Measurements from ENCODE around the gene PLXNB1. TPM values are rescaled to one million over a fixed set of nuclear protein-coding genes. Genes with fewer than 3 reads are reported as not detected.
A peak's percentile ranks its signal among the peaks of the same experiment; 100 is the strongest.

PLXNB1 gene
- total RNA-seq, 2 donors from 2014 or later = 175 to 216 TPM

- Histone ChIP-seq H3K4me3 (ENCODE audit: low read length) (no peak overlapping the region), H3K9ac (ENCODE audit: extremely low read depth, low read length, poor library complexity, severe bottlenecking) (no peak overlapping the region), H3K9me3 (ENCODE audit: control insufficient read depth, low read length) (no peaks in the 10 kb centered on the region), H3K4me1 (ENCODE audit: control insufficient read depth, insufficient read depth, low read length) (peaks cover 12% of the 10 kb centered on the region), H3K36me3 (ENCODE audit: control insufficient read depth, insufficient read depth, low read length) (peaks cover 8% of the 10 kb centered on the region), H3K27ac (ENCODE audit: low read depth, low read length) (peak overlapping the region; percentile 21), H3K27me3 (ENCODE audit: control insufficient read depth, insufficient read depth, low read length, poor library complexity, severe bottlenecking) (no peaks in the 10 kb centered on the region)
- Mint-ChIP-seq H3K36me3 (ENCODE audit: low read depth) (peaks cover 16% of the 10 kb centered on the region), H3K9me3 (no peaks in the 10 kb centered on the region), H3K4me1 (peaks cover 32% of the 10 kb centered on the region), H3K27me3 (ENCODE audit: insufficient read depth) (no peaks in the 10 kb centered on the region), H3K4me3 (no peak overlapping the region), H3K27ac (peak overlapping the region; percentile 73)
- WGBS, 2 experiments (ENCODE audit: insufficient coverage in 1 of 2, insufficient read length in 1 of 2) = 80 to 84% methylated on average over 8 to 13 of the region's 13 CpGs
- no peak for DNase-seq
- TF ChIP-seq, protein P1, sequence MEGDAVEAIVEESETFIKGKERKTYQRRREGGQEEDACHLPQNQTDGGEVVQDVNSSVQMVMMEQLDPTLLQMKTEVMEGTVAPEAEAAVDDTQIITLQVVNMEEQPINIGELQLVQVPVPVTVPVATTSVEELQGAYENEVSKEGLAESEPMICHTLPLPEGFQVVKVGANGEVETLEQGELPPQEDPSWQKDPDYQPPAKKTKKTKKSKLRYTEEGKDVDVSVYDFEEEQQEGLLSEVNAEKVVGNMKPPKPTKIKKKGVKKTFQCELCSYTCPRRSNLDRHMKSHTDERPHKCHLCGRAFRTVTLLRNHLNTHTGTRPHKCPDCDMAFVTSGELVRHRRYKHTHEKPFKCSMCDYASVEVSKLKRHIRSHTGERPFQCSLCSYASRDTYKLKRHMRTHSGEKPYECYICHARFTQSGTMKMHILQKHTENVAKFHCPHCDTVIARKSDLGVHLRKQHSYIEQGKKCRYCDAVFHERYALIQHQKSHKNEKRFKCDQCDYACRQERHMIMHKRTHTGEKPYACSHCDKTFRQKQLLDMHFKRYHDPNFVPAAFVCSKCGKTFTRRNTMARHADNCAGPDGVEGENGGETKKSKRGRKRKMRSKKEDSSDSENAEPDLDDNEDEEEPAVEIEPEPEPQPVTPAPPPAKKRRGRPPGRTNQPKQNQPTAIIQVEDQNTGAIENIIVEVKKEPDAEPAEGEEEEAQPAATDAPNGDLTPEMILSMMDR (conservative IDR thresholded peaks at IDR 0.05) = no peak
Measured at GRCh38 chr3:48425281-48425812, 4.5 kb downstream of the PLXNB1 start.

GRCh38 chr3:48423883-48424695 is 5.8 kb downstream of the PLXNB1 start:
- H3K4me3 ChIP-seq (ENCODE audit: low read length) = no peak overlapping the region
- Mint-ChIP-seq H3K4me3 (no peak overlapping the region), H3K27ac (peak overlapping the region; percentile 73), H3K4me1 (peaks cover 31% of the 10 kb centered on the region), H3K9me3 (no peaks in the 10 kb centered on the region), H3K27me3 (ENCODE audit: insufficient read depth) (no peaks in the 10 kb centered on the region), H3K36me3 (ENCODE audit: low read depth) (peaks cover 22% of the 10 kb centered on the region)
- H3K27ac ChIP-seq (ENCODE audit: low read depth, low read length) = no peak overlapping the region
- DNase-seq = no peak
- peaks cover 8% of the 10 kb centered on the region for H3K36me3 ChIP-seq (ENCODE audit: control insufficient read depth, insufficient read depth, low read length)
- 92 to 95% methylated on average over 11 to 27 of the region's 27 CpGs for WGBS, 2 experiments (ENCODE audit: insufficient coverage in 1 of 2, insufficient read length in 1 of 2)
- no peaks in the 10 kb centered on the region for H3K27me3 ChIP-seq (ENCODE audit: control insufficient read depth, insufficient read depth, low read length, poor library complexity, severe bottlenecking)
- TF ChIP-seq, protein P1 (conservative IDR thresholded peaks at IDR 0.05) = no peak
- H3K9ac ChIP-seq (ENCODE audit: extremely low read depth, low read length, poor library complexity, severe bottlenecking) = no peak overlapping the region
- peaks cover 9% of the 10 kb centered on the region for H3K4me1 ChIP-seq (ENCODE audit: control insufficient read depth, insufficient read depth, low read length)
- H3K9me3 ChIP-seq (ENCODE audit: control insufficient read depth, low read length) = no peaks in the 10 kb centered on the region

DNA sequence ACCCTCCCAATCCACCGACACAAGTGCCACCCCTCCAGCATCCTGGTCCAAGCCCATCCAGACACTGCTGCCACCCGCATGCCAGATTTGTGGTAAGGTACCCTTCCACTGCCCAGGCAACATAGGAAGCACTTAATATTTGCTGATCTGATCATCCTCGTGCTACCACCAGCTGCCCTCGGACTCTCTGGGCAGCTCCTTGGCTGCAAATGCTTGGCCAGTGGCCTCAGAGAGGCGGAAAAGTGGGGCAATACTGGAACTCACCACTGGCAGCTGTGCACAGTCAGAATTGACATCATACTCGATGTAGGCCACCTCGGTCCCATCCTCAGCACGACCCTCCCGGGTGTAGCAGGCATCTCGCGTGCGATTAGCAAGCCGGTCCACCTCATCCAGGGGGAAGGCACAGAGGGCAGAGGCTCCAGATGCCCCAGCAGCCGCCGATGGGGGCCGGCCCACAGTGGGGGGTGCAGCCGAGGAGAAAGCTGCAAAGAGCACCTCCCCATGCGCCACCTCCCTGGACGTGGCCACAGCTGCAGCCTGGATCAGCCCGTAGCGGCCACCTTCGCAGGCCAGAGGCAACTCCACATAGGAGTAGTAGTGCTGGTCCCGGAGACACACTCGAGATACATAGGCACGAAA is 6.5 kb downstream of the PLXNB1 start:
- H3K36me3 Mint-ChIP-seq (ENCODE audit: low read depth) = peaks cover 29% of the 10 kb centered on the region
- no peaks in the 10 kb centered on the region for H3K27me3 Mint-ChIP-seq (ENCODE audit: insufficient read depth)
- Histone ChIP-seq H3K27ac (ENCODE audit: low read depth, low read length) (no peak overlapping the region), H3K36me3 (ENCODE audit: control insufficient read depth, insufficient read depth, low read length) (peaks cover 8% of the 10 kb centered on the region), H3K4me3 (ENCODE audit: low read length) (no peak overlapping the region), H3K9me3 (ENCODE audit: control insufficient read depth, low read length) (no peaks in the 10 kb centered on the region), H3K27me3 (ENCODE audit: control insufficient read depth, insufficient read depth, low read length, poor library complexity, severe bottlenecking) (no peaks in the 10 kb centered on the region), H3K4me1 (ENCODE audit: control insufficient read depth, insufficient read depth, low read length) (peaks cover 8% of the 10 kb centered on the region), H3K9ac (ENCODE audit: extremely low read depth, low read length, poor library complexity, severe bottlenecking) (no peak overlapping the region)
- no peak overlapping the region for H3K27ac Mint-ChIP-seq
- H3K9me3 Mint-ChIP-seq = no peaks in the 10 kb centered on the region
- H3K4me1 Mint-ChIP-seq = peaks cover 29% of the 10 kb centered on the region
- no peak for DNase-seq
- 93 to 95% methylated on average over 20 to 25 of the region's 25 CpGs for WGBS, 2 experiments (ENCODE audit: insufficient coverage in 1 of 2, insufficient read length in 1 of 2)
- H3K4me3 Mint-ChIP-seq = no peak overlapping the region
- TF ChIP-seq, protein P1 (conservative IDR thresholded peaks at IDR 0.05) = no peak

Measured in endodermal cell (in vitro differentiated cells).